GM23338 (cell line): ENCODE measurements around the gene ARHGAP11B.
"Not testable (repeated sequence)": the region's sequence is repeated elsewhere in the genome, so short reads cannot be mapped to it uniquely, and the experiment has no call there.

ENCODE experiments used
- JUNB ChIP-seq: IDR thresholded peaks from one replicate; pipeline ENCODE4 v1.6.1; 2016; ENCODE audit warnings: antibody characterized with exemption; ENCODE audit not compliant: unreplicated experiment
- REST ChIP-seq: IDR thresholded peaks from one replicate; pipeline ENCODE4 v1.6.1; 2018; ENCODE audit warnings: antibody characterized with exemption; ENCODE audit not compliant: unreplicated experiment
- ZNF462 ChIP-seq: fragments of 250-450 bp; sonication (Bioruptor Pico); IDR thresholded peaks from 2 replicates; pipeline ENCODE4 v1.5.0; 2020; ENCODE audit warnings: mild to moderate bottlenecking, moderate library complexity
- TF ChIP-seq, protein P1 (sequence below), 2 experiments: fragments of 200-600 bp in 1 of 2; sonication (generic) in 1 of 2; conservative IDR thresholded peaks; 2 replicates each; pipeline versions ENCODE4 v1.5.1 to v1.6.1; 2016 to 2017; ENCODE audit warnings: antibody characterized with exemption in 2 of 2, low read depth in 2 of 2, mild to moderate bottlenecking in 2 of 2, moderate library complexity in 1 of 2

GRCh38 chr15:30626632-30627031, 704 bp downstream of the ARHGAP11B start:
- TF ChIP-seq, protein P1, sequence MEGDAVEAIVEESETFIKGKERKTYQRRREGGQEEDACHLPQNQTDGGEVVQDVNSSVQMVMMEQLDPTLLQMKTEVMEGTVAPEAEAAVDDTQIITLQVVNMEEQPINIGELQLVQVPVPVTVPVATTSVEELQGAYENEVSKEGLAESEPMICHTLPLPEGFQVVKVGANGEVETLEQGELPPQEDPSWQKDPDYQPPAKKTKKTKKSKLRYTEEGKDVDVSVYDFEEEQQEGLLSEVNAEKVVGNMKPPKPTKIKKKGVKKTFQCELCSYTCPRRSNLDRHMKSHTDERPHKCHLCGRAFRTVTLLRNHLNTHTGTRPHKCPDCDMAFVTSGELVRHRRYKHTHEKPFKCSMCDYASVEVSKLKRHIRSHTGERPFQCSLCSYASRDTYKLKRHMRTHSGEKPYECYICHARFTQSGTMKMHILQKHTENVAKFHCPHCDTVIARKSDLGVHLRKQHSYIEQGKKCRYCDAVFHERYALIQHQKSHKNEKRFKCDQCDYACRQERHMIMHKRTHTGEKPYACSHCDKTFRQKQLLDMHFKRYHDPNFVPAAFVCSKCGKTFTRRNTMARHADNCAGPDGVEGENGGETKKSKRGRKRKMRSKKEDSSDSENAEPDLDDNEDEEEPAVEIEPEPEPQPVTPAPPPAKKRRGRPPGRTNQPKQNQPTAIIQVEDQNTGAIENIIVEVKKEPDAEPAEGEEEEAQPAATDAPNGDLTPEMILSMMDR (conservative IDR thresholded peaks at IDR 0.05; ENCODE audit: low read depth in 2 of 2) = not testable (repeated sequence)
- not testable (repeated sequence) for TF ChIP-seq REST; JUNB; ZNF462 (CRISPR knock-in tag)
